ENCODE data around the gene CACNA1H. TPM values are rescaled to one million over a fixed set of nuclear protein-coding genes. Genes with fewer than 3 reads are reported as not detected.
A peak's percentile ranks its signal among the peaks of the same experiment; 100 is the strongest.
"Not testable (repeated sequence)": the region's sequence is repeated elsewhere in the genome, so short reads cannot be mapped to it uniquely, and the experiment has no call there.

Gene CACNA1H
- total RNA-seq, 4 donors from 2014 or later = 1.8 to 13.6 (median 10.2) TPM

GRCh38 chr16:1221628-1222552 is 69.0 kb downstream of the CACNA1H start:
- ATAC-seq (ENCODE audit: low FRiP score) (no peak), DNase-seq (ENCODE audit: low spot score) (no peak)
- no peak for TF ChIP-seq CTCF (IDR thresholded peaks at IDR 0.05)

- no peak for TF ChIP-seq CTCF (IDR thresholded peaks at IDR 0.05)
- ATAC-seq (ENCODE audit: low FRiP score) (no peak), DNase-seq (ENCODE audit: low spot score) (no peak)
These were observed 69.8 kb downstream of the CACNA1H start for GRCh38 chr16:1222553-1223354.

DNA sequence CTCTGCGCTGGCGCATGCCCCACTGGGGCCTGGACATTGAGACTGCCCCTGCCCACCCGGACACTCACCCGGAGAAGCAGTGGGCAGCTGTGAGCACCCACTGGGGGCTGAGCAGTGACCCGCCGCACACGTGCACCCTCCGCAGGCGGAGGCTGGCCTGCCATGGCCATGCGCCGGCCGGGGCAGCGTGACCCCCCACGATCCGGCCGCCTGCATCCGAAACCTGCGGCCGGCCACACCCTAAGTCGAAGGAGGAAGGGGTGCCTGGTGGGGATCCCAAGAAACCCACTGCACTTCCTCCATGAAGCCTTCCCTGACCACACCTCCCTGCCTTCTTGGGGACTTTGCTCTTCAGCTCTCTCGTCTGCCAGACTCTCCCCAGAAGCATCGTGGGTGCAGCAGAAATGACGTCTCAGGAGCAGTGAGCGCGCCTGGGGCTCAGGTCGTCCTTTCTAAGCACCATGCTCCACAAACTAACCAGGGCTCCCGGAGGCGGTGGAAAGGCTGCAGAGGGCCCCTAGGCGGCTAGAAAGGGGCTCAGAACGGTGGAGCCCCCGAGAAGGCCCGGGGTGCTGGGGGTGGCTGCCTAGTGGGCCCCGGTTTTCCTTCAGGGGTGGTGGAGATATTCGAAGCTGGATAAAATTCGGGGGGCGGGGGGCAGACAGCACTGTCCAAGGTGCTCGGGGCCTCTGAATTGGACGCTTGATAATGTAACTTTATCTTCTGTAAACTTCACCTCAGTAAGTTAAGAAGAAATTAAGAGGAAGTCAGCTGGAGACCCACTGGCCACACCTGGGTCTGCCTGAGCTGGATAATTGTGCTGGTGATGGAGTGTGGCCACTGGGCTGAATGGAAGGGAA is 70.7 kb downstream of the CACNA1H start:
- TF ChIP-seq CTCF (IDR thresholded peaks at IDR 0.05) = no peak
- DNase-seq (ENCODE audit: low spot score) (no peak), ATAC-seq (ENCODE audit: low FRiP score) (no peak)

DNA sequence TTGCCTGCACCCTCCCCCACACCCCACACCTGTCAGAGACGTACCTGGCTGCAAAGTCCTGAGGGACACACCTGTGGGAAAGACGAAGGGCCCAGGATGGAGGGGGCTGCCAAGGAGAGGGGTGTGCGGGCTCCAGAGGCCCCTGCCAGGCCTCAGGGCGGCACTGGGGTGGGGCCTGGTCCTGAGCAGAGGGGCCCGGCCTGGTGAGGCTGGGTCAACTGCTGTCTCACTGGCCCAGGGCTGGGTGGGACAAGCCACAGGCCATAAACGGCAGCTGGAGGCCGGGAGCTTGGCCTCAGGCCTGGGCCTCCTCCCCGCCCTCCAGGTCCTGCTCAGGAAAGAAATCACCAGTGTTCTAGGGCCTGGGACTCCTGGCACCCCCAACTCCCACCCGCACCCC is 71.7 kb downstream of the CACNA1H start:
- no peak for DNase-seq (ENCODE audit: low spot score)
- TF ChIP-seq CTCF (IDR thresholded peaks at IDR 0.05) = no peak
- no peak for ATAC-seq (ENCODE audit: low FRiP score)

DNA sequence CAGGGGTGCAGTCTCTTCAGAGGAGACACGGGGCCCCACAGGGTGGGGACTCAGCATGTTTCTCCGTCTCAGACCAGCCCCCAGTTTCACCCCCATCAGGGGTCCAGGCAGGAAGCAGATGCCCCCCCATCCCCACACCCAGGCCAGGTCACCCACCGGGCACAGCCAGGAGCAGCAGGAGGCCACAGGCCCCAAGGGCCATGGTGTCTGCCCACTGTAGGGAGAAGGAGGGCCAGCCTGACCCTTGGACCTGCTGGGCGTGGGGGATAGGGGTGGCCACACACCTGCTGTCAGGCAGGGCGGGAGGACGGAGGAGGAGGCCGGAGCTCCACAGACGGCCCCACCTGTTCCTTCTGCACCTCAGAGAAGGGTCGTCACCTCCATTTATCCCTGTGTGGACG is 72.1 kb downstream of the CACNA1H start, which contains the start of gene TPSG1:
Gene TPSG1 (minus strand): TSS at position 218 of the 401 bp plus-strand sequence. CDS start 16 bp downstream, at position 202.
- TF ChIP-seq CTCF (IDR thresholded peaks at IDR 0.05) = no peak
- no peak for DNase-seq (ENCODE audit: low spot score)
- ATAC-seq (ENCODE audit: low FRiP score) = no peak

DNA sequence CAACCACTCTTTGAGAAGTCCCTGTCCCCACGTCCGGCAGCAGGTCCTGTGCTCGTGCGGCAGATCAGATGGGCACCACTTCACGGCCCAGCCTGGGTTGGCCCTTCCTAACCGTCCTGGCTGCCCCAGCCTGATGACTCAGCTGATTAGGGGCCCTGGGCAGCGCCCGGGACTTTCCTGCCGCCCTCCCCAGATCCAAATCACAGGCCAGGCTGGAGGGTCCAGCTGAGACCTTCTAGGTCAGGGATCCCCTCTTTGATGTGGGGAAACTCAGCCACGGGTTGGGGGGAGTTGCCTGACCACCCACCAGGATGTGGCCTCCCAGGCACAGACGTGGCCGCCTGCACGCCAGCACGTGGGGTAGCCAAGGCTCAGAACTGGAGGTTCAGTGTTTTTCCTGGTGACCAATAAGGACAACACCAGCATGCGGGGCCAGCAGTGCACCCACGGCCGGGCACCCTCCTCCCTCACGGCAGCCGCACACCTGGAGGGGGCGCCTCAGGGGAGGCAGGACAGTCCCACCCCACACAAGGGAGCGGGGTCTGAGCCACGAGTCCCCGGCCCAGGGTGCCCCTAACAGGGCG is 72.9 kb downstream of the CACNA1H start:
- not testable (repeated sequence) for DNase-seq (ENCODE audit: low spot score)

DNA sequence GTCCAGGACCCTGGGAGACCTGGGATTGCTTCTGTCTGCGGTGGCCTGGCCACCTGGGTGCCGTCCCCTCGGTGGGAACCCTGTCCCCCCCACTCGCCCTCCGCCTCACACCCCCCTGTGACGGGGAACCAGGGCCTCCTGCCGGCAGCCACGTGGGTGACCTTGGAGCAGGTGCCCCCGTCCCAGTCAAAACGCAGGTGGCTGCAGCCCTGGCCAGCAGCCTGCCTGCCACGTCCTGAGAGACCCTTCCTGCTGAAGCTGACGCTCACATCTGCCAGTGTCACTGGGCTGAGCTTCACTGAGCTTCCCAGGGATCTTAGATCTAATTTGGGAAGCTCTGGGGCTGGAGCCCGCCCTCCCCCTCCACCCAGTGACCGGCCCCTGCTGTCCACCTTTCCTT is 73.8 kb downstream of the CACNA1H start:
- DNase-seq (ENCODE audit: low spot score); ATAC-seq (ENCODE audit: low FRiP score): not testable (repeated sequence)

More for the DNA sequence above, 72.9 kb downstream of the CACNA1H start:
- peak; percentile 25 for ATAC-seq (ENCODE audit: low FRiP score)

DNA sequence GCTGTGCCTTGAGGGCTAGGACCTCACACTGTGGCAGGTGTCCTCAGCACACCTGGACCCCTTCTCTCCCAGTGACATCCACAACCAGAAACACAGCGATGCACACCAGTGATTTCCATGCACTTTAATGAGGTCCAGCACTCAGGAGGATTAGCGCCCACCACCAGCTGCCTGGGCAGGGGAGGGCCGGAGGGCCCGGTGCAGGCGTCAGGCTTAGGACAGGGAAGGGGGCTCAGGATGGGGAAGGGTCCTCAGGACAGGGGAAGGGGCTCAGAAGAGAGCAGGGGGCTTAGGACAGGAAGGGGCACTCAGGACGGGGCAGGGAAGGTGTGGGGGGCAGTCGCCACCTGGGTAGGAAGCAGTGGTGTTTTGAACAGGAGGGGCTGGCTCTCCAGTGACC is 75.3 kb downstream of the CACNA1H start:
- ATAC-seq (ENCODE audit: low FRiP score); DNase-seq (ENCODE audit: low spot score): not testable (repeated sequence)

DNA sequence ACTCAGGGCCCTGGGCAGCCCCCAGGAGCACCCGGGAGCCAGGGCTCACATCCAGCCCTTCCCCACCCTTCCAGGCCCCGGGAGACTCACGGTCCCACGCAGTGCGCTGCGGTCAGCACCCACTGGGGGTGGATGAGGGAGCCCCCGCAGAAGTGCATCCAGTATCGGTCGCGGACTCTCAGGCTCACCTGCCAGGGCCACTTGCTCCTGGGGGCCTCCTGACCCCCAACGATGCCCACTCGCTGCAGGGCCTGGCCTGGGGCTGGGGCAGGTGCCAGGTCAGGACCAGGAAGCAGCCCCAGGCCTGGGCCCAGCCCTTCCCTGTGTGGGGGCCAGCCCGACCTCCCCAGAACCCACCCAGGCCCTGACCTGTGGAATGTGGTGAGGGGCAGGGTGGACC is 76.6 kb downstream of the CACNA1H start:
- not testable (repeated sequence) for DNase-seq (ENCODE audit: low spot score); ATAC-seq (ENCODE audit: low FRiP score)

DNA sequence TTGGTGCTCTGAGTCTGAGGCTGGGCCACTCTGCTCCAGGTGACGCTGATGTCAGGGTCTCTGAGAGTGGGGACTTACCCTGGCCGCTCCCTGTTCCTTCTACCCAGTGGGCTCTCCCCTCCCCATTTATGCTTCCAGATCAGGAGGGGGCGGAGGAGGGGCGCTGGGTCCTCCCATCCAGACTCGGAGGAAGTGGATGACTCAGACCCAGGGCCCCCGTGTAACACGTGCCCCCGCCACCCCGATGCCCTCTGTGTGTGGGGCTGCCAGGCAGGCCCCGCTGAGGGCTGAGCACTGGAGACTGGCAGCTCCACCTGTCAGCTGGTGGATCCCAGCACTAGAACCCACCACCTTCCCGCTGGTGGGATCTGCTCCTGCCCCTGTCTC is 77.2 kb downstream of the CACNA1H start, which contains the start of gene TPSB2:
Gene TPSB2 (minus strand): TSS at position 101 of the 387 bp plus-strand sequence. CDS start 233 bp downstream, outside the sequence.
- ATAC-seq (ENCODE audit: low FRiP score); DNase-seq (ENCODE audit: low spot score): not testable (repeated sequence)
